HepG2 (cell line): Measurements from ENCODE around the gene PAPOLA. TPM values are rescaled to one million over a fixed set of nuclear protein-coding genes. Genes with fewer than 3 reads are reported as not detected.

Experiments
- ATAC-seq: fragments of 200-7000 bp; cut with Tn5 transposase; 3 replicates; pipeline ENCODE4 v1.9.1; 2020; ENCODE audit warnings: mild to moderate bottlenecking, moderate library complexity
- BruUV-seq: library from RNA; stranded (reverse); fragments of 400-500 nt; replicated peaks from 2 replicates; lab custom pipeline; 2021; lab: Mats Ljungman, UMichigan
- CTCF ChIA-PET: fragments of 300-600 bp; formaldehyde crosslinking; extraction: SDS; loops from one replicate; lab custom pipeline; 2021; ENCODE audit warnings: low total read pairs, inconsistent platforms, low intra/inter-chr PET ratio; lab: Yijun Ruan, JAX
- POLR2A ChIA-PET: fragments of 350-600 bp; sonication (Branson Sonifier 250); formaldehyde crosslinking; loops from one replicate; lab custom pipeline; 2020; ENCODE audit warnings: antibody characterized with exemption, inconsistent platforms; lab: Yijun Ruan, JAX
- DNase-seq: peaks from one replicate; pipeline ENCODE4 v3.0.0-alpha.2; 2015; ENCODE audit warnings: low spot score
- FAIRE-seq: peaks from 3 replicates; lab custom pipeline; 2011; peaks lifted over from hg19 to GRCh38; lab: Jason Lieb, UNC
- H2AFZ ChIP-seq: one replicate; pipeline ENCODE4 v1.6.1; 2011; ENCODE audit warnings: low read length, inconsistent platforms
- H3K27ac ChIP-seq: fragments of 300-600 bp; 3 replicates; pipeline ENCODE4 v1.8.0; 2011; ENCODE audit warnings: mixed run types, mild to moderate bottlenecking, mixed read lengths, low read length, inconsistent platforms; ENCODE audit not compliant: insufficient read depth; ENCODE audit errors: extremely low read length
- H3K27me3 ChIP-seq, 2 experiments: fragments of 200-600 bp in 1 of 2; 2 replicates in 1 of 2; 3 replicates in 1 of 2; pipeline versions ENCODE4 v1.6.0 to v1.8.0; 2011; ENCODE audit warnings: low read length in 2 of 2, mild to moderate bottlenecking in 2 of 2, moderate library complexity in 2 of 2, inconsistent platforms in 1 of 2; ENCODE audit not compliant: insufficient read depth in 2 of 2, control insufficient read depth in 1 of 2
- H3K36me3 ChIP-seq, 2 experiments: fragments of 200-600 bp in 1 of 2; replicated peaks in 1 of 2; 2 replicates in 1 of 2; 3 replicates in 1 of 2; pipeline versions ENCODE4 v1.5.1 to v1.8.0; 2011; ENCODE audit warnings: low read length in 2 of 2, inconsistent platforms in 1 of 2; ENCODE audit not compliant: insufficient read depth in 2 of 2, control insufficient read depth in 1 of 2
- H3K4me1 ChIP-seq: 2 replicates; pipeline ENCODE4 v1.5.1; 2012; ENCODE audit warnings: low read length, inconsistent platforms; ENCODE audit not compliant: insufficient read depth
- H3K4me2 ChIP-seq: 2 replicates; pipeline ENCODE4 v1.6.0; 2011; ENCODE audit warnings: low read depth, low read length, inconsistent platforms
- H3K4me3 ChIP-seq, 3 experiments: fragments of 200-600 bp in 1 of 3; sonication (generic), shearing (Covaris generic) in 1 of 3; replicated peaks in 1 of 3; 2 replicates each; pipeline ENCODE4 v1.5.1; 2011 to 2016; ENCODE audit warnings: low read length in 3 of 3, inconsistent platforms in 2 of 3, low read depth in 2 of 3, mild to moderate bottlenecking in 2 of 3, control low read depth in 1 of 3, mixed read lengths in 1 of 3; ENCODE audit not compliant: insufficient read depth in 1 of 3
- H3K79me2 ChIP-seq: one replicate; pipeline ENCODE4 v1.6.1; 2011; ENCODE audit warnings: low read length, inconsistent platforms; ENCODE audit not compliant: insufficient read depth
- H3K9ac ChIP-seq: 2 replicates; pipeline ENCODE4 v1.6.0; 2011; ENCODE audit warnings: mild to moderate bottlenecking, low read depth, low read length, inconsistent platforms; ENCODE audit not compliant: insufficient read depth
- H3K9me3 ChIP-seq: 2 replicates; pipeline ENCODE4 v1.5.1; 2012; ENCODE audit warnings: mild to moderate bottlenecking, low read length
- H4K20me1 ChIP-seq: 2 replicates; pipeline ENCODE4 v1.6.0; 2011; ENCODE audit warnings: inconsistent platforms, mild to moderate bottlenecking, low read length, moderate library complexity; ENCODE audit not compliant: insufficient read depth
- HNF4A ChIP-seq: sonication (generic); formaldehyde crosslinking; IDR thresholded peaks from 2 replicates; pipeline ENCODE4 v1.4.0; 2020; ENCODE audit warnings: missing genetic modification reagents
- POLR2G ChIP-seq: fragments of 200-400 bp; formaldehyde crosslinking; IDR thresholded peaks from 2 replicates; pipeline ENCODE4 v1.6.1; 2018; ENCODE audit warnings: mild to moderate bottlenecking, low read depth, low read length, moderate library complexity
- PRDM4 ChIP-seq: sonication (generic); formaldehyde crosslinking; IDR thresholded peaks from 2 replicates; pipeline ENCODE4 v1.9.0; 2021; ENCODE audit warnings: missing genetic modification reagents, borderline replicate concordance
- ZNF121 ChIP-seq: sonication (generic); formaldehyde crosslinking; IDR thresholded peaks from 2 replicates; pipeline ENCODE4 v1.5.0; 2020; ENCODE audit warnings: mild to moderate bottlenecking, missing genetic modification reagents
- ZNF441 ChIP-seq: sonication (generic); formaldehyde crosslinking; IDR thresholded peaks from 2 replicates; pipeline ENCODE4 v1.7.0; 2021; ENCODE audit warnings: missing genetic modification reagents, borderline replicate concordance
- ZNF672 ChIP-seq: sonication (generic); formaldehyde crosslinking; IDR thresholded peaks from 2 replicates; pipeline ENCODE4 v1.8.1; 2022; ENCODE audit warnings: missing genetic modification reagents
- ZNF878 ChIP-seq: sonication (generic); formaldehyde crosslinking; IDR thresholded peaks from 2 replicates; pipeline ENCODE4 v1.8.1; 2023; ENCODE audit warnings: mild to moderate bottlenecking, missing genetic modification reagents, moderate library complexity
- WGBS: methylation state at CpG from one replicate; pipeline ENCODE4 v1.1.6; 2017; ENCODE audit warnings: low lambda C conversion rate; 5-methylcytosine and 5-hydroxymethylcytosine counted together
- in situ Hi-C: cut with HindIII; loops from 2 replicates; pipeline ENCODE4 v1.10.0; 2017; ENCODE audit warnings: low pct_unique_long_range_greater_than_20kb; ENCODE audit not compliant: extremely low pct_ligation_motif_present
- intact Hi-C: fragments of 100-400 bp; cut with micrococcal nuclease; formaldehyde crosslinking; loops from one replicate; pipeline ENCODE4 v1.10.0; 2022; ENCODE audit not compliant: unreplicated experiment
- polyA plus RNA-seq, 8 experiments: library from polyadenylated mRNA; depleted of rRNA in 3 of 8; stranded (reverse) in 7 of 8; unstranded in 1 of 8; fragments of >200 nt; fragmentation: Illumina TruSeq in 4 of 8; extraction: Trizol in 4 of 8; gene quantifications; 2 replicates each; pipeline versions ENCODE4 v1.2.1 to v1.2.3, GENCODE V29; 2011 to 2016; ENCODE audit warnings: low read depth in 4 of 8, missing spikeins in 1 of 8, mixed read lengths in 1 of 8; ENCODE audit not compliant: insufficient read depth in 1 of 8
- total RNA-seq, 5 experiments: library from RNA; depleted of rRNA; stranded (reverse); fragments of >200 nt; fragmentation: Illumina TruSeq; extraction: Trizol; gene quantifications; 2 replicates each; pipeline ENCODE4 v1.2.3, GENCODE V29; 2016; ENCODE audit warnings: low read depth in 1 of 5
- TF ChIP-seq, protein P1 (sequence below): IDR thresholded peaks from 2 replicates; pipeline ENCODE4 v1.6.1; 2016; ENCODE audit warnings: mild to moderate bottlenecking, missing biosample characterization, missing genetic modification reagents

Gene PAPOLA
- total and polyA plus RNA-seq, 2 of the 13 experiments (the other 11 are each of a cell fraction or from before 2014, with no cell fraction given) = 103 to 151 TPM

DNA sequence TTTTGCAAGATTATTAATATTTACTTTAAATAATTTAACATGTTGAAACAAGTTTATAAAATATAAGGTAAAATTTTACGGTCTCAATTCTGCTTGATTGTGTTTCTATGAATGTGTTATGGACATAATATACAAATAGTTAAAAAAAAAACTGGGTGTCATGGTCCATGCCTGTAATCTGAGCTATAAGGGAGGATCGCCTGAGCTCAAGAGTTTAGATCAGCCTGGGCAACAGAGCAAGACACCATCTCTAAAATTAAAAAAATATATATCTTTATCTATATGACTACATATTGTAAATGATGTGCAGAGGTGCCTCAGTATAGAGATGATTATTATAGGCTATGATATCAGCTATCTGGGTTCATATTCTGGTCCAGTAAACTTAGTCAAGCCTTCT is 9.9 kb downstream of the PAPOLA start:
- ATAC-seq (no peak), DNase-seq (no peak), FAIRE-seq (no peak)
- Histone ChIP-seq H3K9me3 (no peaks in the 10 kb centered on the region), H3K36me3 (no peaks in the 10 kb centered on the region), H2AFZ (no peak overlapping the region), H4K20me1 (peaks cover 84% of the 10 kb centered on the region), H3K79me2 (peaks cover 98% of the 10 kb centered on the region), H3K4me1 (peaks cover 85% of the 10 kb centered on the region), H3K27ac (peak overlapping the region; percentile 51), H3K9ac (no peak overlapping the region), H3K27me3 (no peaks in the 10 kb centered on the region), H3K4me3 (peak overlapping the region in 2 of 3 experiments; percentile 8 to 21; a peak in 1 of 6 replicates), H3K4me2 (peak overlapping the region; percentile 66)
- TF ChIP-seq, protein P1, sequence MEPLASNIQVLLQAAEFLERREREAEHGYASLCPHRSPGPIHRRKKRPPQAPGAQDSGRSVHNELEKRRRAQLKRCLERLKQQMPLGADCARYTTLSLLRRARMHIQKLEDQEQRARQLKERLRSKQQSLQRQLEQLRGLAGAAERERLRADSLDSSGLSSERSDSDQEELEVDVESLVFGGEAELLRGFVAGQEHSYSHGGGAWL (CRISPR knock-in tag) = no peak
- no peak for TF ChIP-seq HNF4A
- TF ChIP-seq ZNF121 = peak; percentile 53; the same call in 1 of the 2 replicates
- no peak for TF ChIP-seq ZNF441 (CRISPR knock-in tag)
- TF ChIP-seq ZNF878 (CRISPR knock-in tag) = no peak
- no peak for TF ChIP-seq PRDM4 (CRISPR knock-in tag)
- TF ChIP-seq ZNF672 (CRISPR knock-in tag) = no peak
- TF ChIP-seq POLR2G = no peak
- intact Hi-C loops = no loop called here
- WGBS = 64% methylated on average over 2 of the region's 2 CpGs
- no TSS peak for BruUV-seq
- in situ Hi-C loops = no loop called here
- CTCF ChIA-PET = no interaction called here
- POLR2A ChIA-PET = interaction anchor here (1.0 to 1.4 kb wide), 4 partner anchors 9 to 65 kb away, joined by 3 to 4 read pairs (median 4); no protein-coding TSS in a partner anchor
